Breast epithelium (tissue), 4 donors: ENCODE measurements around the gene PKNOX2. TPM values are rescaled to one million over a fixed set of nuclear protein-coding genes. Genes with fewer than 3 reads are reported as not detected.

Source experiments
- DNase-seq, 2 donors: peaks; one replicate each; pipeline ENCODE4 v3.0.0-alpha.2; 2019; ENCODE audit warnings: low spot score in 2 of 2
- H3K27ac ChIP-seq, 2 donors: fragments of 200-600 bp; sonication (generic) in 1 of 2; one replicate each; pipeline ENCODE4 v1.5.1; 2016 to 2019; ENCODE audit warnings: mild to moderate bottlenecking in 1 of 2
- H3K27me3 ChIP-seq, 2 donors: fragments of 200-600 bp; sonication (generic) in 1 of 2; one replicate each; pipeline versions ENCODE4 v1.5.1 to v1.6.0; 2017 to 2019; ENCODE audit warnings: control low read depth in 1 of 2, mild to moderate bottlenecking in 1 of 2
- H3K36me3 ChIP-seq: fragments of 200-600 bp; one replicate; pipeline ENCODE4 v1.5.1; 2019
- H3K4me1 ChIP-seq, 2 donors: fragments of 200-600 bp; sonication (generic); one replicate each; pipeline ENCODE4 v1.5.1; 2016 to 2019; ENCODE audit warnings: control low read depth in 1 of 2
- H3K4me3 ChIP-seq, 3 donors: fragments of 200-600 bp; sonication (generic); 1 replicate in 2 of 3; 2 replicates in 1 of 3; pipeline ENCODE4 v1.5.1; 2016 to 2019; ENCODE audit warnings: mild to moderate bottlenecking in 3 of 3, moderate library complexity in 2 of 3
- H3K9me3 ChIP-seq, 2 donors: fragments of 200-600 bp; sonication (generic) in 1 of 2; one replicate each; pipeline ENCODE4 v1.5.1; 2016 to 2019; ENCODE audit warnings: control low read depth in 1 of 2
- POLR2A ChIP-seq: fragments of 450-650 bp; IDR thresholded peaks from one replicate; pipeline ENCODE4 v1.6.1; 2016; ENCODE audit warnings: antibody characterized with exemption, mild to moderate bottlenecking, moderate library complexity
- POLR2AphosphoS5 ChIP-seq, 3 donors: sonication (generic); formaldehyde crosslinking; IDR thresholded peaks; one replicate each; pipeline ENCODE4 v1.6.1; 2017; ENCODE audit warnings: antibody characterized with exemption in 3 of 3
- intact Hi-C: fragments of 100-400 bp; cut with DNase I; formaldehyde crosslinking; loops from one replicate; pipeline ENCODE4 v1.15.1; 2023; ENCODE audit warnings: low total_unique reads
- total RNA-seq, 3 donors: library from RNA; depleted of rRNA; stranded (reverse); fragments of >200 nt; gene quantifications; one replicate each; pipeline ENCODE4 v1.1.0, GENCODE V29; 2016
- TF ChIP-seq, protein P1 (sequence below), 3 donors: fragments of 450-650 bp; IDR thresholded peaks; one replicate each; pipeline ENCODE4 v1.5.1; 2016 to 2017; ENCODE audit warnings: antibody characterized with exemption in 3 of 3, mild to moderate bottlenecking in 3 of 3, moderate library complexity in 3 of 3

The PKNOX2 gene
- total RNA-seq, 3 donors from 2014 or later: 0.32 to 1.0 (median 0.66) TPM

DNA sequence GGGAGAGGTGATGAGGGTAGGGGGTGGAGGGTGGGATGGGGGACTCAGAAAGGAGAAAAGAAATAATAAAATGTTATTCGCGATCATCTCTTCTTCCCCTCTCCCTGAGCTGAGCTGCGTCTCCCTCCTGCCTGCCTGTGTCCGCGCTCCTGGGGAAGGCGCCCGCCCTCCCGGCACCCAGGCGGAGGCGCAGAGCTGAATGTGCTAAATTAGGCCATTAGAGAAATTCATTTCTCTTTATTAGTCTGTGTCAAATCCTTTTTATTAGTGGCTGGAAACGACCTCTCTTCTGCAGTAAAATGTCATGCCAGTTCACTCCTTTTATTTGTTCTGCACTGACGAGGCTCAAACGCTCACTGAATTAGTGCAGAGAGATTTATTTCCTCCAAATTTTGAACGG lies 215.4 kb downstream of the PKNOX2 start:
- no peaks in the 10 kb centered on the region for H3K4me1 ChIP-seq
- H3K9me3 ChIP-seq: no peaks in the 10 kb centered on the region
- no peak for DNase-seq
- H3K27me3 ChIP-seq: peaks cover 0 to 24% of the 10 kb centered on the region in 2 donors
- H3K4me3 ChIP-seq: no peak overlapping the region
- no peaks in the 10 kb centered on the region for H3K36me3 ChIP-seq
- TF ChIP-seq POLR2A (no peak), POLR2AphosphoS5 (IDR thresholded peaks at IDR 0.05) (no peak)
- TF ChIP-seq, protein P1, sequence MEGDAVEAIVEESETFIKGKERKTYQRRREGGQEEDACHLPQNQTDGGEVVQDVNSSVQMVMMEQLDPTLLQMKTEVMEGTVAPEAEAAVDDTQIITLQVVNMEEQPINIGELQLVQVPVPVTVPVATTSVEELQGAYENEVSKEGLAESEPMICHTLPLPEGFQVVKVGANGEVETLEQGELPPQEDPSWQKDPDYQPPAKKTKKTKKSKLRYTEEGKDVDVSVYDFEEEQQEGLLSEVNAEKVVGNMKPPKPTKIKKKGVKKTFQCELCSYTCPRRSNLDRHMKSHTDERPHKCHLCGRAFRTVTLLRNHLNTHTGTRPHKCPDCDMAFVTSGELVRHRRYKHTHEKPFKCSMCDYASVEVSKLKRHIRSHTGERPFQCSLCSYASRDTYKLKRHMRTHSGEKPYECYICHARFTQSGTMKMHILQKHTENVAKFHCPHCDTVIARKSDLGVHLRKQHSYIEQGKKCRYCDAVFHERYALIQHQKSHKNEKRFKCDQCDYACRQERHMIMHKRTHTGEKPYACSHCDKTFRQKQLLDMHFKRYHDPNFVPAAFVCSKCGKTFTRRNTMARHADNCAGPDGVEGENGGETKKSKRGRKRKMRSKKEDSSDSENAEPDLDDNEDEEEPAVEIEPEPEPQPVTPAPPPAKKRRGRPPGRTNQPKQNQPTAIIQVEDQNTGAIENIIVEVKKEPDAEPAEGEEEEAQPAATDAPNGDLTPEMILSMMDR (IDR thresholded peaks at IDR 0.05): no peak
- intact Hi-C loops: no loop called here
- H3K27ac ChIP-seq: no peak overlapping the region

DNA sequence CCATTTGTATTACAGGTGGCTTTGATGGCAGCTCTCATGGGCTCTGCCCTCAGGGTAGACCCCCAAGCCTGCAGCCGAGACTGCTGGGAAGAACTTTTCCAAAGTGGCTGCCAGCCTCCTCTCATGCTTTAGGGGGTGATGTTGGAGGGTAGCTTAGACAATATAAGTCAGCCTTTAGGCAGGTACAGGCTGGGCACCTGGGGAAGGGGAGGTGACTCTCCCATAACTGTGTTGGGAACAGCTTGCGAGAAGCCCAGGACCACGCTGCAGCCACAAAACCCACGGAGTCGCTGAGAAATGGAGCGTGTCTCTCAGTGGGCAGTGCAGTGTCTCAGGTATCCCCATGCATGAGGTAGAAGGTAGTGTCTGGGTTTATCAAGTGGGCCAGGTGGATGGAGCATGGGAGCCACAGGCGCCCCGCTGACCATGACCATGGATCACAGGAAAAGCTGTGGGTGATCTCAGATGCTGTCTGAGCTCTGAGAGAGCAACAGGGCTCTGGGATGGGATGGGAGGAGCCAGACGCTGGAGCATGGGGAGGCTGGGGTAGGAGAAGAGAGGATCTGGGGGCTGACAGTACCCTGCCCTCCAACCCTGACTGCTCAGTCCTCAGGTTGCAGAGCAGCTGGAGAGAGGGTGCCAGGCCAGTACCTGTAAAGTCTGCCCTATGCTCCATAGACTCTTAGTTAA lies 216.3 kb downstream of the PKNOX2 start:
- no peaks in the 10 kb centered on the region for H3K9me3 ChIP-seq
- no peak for DNase-seq
- no peaks in the 10 kb centered on the region for H3K4me1 ChIP-seq
- no peaks in the 10 kb centered on the region for H3K36me3 ChIP-seq
- H3K27me3 ChIP-seq: peaks cover 0 to 24% of the 10 kb centered on the region in 2 donors
- H3K4me3 ChIP-seq: no peak overlapping the region
- no peak overlapping the region for H3K27ac ChIP-seq
- intact Hi-C loops: no loop called here
- TF ChIP-seq POLR2AphosphoS5 (IDR thresholded peaks at IDR 0.05) (no peak), POLR2A (no peak)
- TF ChIP-seq, protein P1 (IDR thresholded peaks at IDR 0.05): no peak

DNA sequence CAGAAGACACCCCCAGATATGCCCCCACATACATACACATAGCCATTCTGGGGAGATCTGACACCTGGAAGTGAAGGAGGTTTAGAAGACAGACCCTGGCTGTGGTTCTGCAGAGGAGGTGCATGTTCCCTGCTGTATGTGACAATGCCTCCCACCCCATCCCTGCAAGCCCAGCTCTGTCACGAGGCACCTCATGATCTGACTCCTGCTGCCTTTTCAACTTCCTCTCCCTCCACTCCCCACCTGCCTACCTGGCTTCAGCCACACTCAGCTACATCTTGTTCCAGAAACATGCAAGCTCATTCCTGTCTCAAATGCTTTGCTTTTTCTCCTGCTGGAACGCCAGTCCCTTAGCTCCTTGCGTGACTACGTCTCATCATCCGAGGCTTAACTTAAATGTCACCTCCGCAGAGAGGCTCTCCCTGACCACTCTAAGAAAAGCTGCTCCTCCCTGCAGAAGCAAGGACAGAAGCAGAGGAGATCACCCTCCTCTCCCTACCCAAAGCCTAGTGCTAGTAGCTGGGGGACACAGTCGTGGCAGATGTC lies 217.0 kb downstream of the PKNOX2 start:
- intact Hi-C loops: no loop called here
- no peak overlapping the region for H3K4me3 ChIP-seq
- no peaks in the 10 kb centered on the region for H3K4me1 ChIP-seq
- TF ChIP-seq POLR2AphosphoS5 (IDR thresholded peaks at IDR 0.05): no peak
- TF ChIP-seq POLR2A: no peak
- TF ChIP-seq, protein P1 (IDR thresholded peaks at IDR 0.05): no peak
- H3K27ac ChIP-seq: no peak overlapping the region
- H3K9me3 ChIP-seq: no peaks in the 10 kb centered on the region
- DNase-seq: peak in 1 of 2 donors; percentile 37
- no peaks in the 10 kb centered on the region for H3K36me3 ChIP-seq
- H3K27me3 ChIP-seq: peaks cover 0 to 24% of the 10 kb centered on the region in 2 donors

DNA sequence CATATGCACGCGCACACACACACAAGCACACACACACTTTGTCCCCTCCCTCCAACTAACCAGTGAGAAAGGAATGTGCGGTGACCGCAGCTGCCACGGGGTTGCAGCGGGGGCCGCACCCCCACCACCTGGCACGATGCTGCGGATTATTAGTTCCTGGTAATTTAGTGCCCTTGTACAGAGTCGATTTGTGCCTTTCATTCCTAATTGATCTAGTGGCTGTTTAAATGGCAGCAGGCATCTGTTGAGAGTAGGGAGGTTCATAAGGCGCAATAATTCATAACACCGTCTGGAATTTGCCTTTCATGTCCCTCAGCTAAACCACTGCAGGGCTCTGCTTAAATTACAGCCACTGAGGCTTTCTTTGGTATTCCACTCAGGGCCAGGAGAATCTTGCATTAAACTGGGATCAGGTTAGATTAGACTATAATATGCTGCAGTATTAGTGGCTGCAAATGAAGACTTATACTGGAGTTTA lies 217.8 kb downstream of the PKNOX2 start:
- H3K27me3 ChIP-seq: peaks cover 0 to 24% of the 10 kb centered on the region in 2 donors
- peak overlapping the region in 1 of 3 donors; percentile 2 for H3K4me3 ChIP-seq
- no peak for DNase-seq
- H3K36me3 ChIP-seq: no peaks in the 10 kb centered on the region
- no peaks in the 10 kb centered on the region for H3K9me3 ChIP-seq
- H3K4me1 ChIP-seq: no peaks in the 10 kb centered on the region
- intact Hi-C loops: no loop called here
- H3K27ac ChIP-seq: no peak overlapping the region
- no peak for TF ChIP-seq POLR2AphosphoS5 (IDR thresholded peaks at IDR 0.05)
- TF ChIP-seq POLR2A: no peak
- TF ChIP-seq, protein P1 (IDR thresholded peaks at IDR 0.05): no peak

DNA sequence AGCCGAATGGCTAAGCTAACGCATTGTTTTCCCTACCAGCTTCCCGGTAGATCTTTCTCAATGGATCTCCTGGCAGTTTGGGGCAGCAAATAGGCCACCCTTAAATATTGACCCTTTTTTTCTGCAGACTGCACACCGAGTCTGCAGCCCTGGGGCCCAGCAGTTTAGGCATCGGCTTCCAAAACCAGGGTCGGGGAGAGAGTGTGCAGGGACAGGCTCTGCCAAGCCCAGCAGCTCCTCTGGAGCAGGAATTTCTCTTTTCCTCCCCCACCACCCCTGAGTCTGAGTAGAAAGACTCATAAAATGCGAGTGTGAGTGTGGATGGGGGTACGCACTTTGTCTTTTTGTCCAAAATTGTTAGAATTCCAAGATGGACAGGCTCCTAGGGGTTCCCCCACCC lies 218.3 kb downstream of the PKNOX2 start:
- peaks cover 0 to 24% of the 10 kb centered on the region in 2 donors for H3K27me3 ChIP-seq
- no peaks in the 10 kb centered on the region for H3K36me3 ChIP-seq
- no peaks in the 10 kb centered on the region for H3K4me1 ChIP-seq
- no peak overlapping the region for H3K27ac ChIP-seq
- no peak for DNase-seq
- intact Hi-C loops: no loop called here
- TF ChIP-seq, protein P1 (IDR thresholded peaks at IDR 0.05): no peak
- TF ChIP-seq POLR2A (no peak), POLR2AphosphoS5 (IDR thresholded peaks at IDR 0.05) (no peak)
- no peaks in the 10 kb centered on the region for H3K9me3 ChIP-seq
- no peak overlapping the region for H3K4me3 ChIP-seq
